T-helper 2 cell treated with Interferon-gamma antibody and Interleukin-4, amounts not matched to agents 5 μg/mL and 100 μg/mL, for 36 hours (primary cell): Measurements from ENCODE around the gene ASCC1.
"Not testable (repeated sequence)": the region's sequence is repeated elsewhere in the genome, so short reads cannot be mapped to it uniquely, and the experiment has no call there.

Experiments
- DNase-seq: peaks from one replicate; pipeline ENCODE4 v3.0.0; 2021; ENCODE audit warnings: low spot score
- H3K27ac Mint-ChIP-seq: one replicate; pipeline ENCODE4 v1.8.0; 2021; ENCODE audit warnings: mild to moderate bottlenecking, mixed read lengths
- H3K27me3 Mint-ChIP-seq: one replicate; pipeline ENCODE4 v1.8.0; 2021; ENCODE audit warnings: low read depth, mixed read lengths
- H3K36me3 Mint-ChIP-seq: one replicate; pipeline ENCODE4 v1.8.0; 2021; ENCODE audit warnings: low read depth, mixed read lengths
- H3K4me1 Mint-ChIP-seq: one replicate; pipeline ENCODE4 v1.8.0; 2021; ENCODE audit warnings: low read depth, mixed read lengths
- H3K4me3 Mint-ChIP-seq: one replicate; pipeline ENCODE4 v1.8.0; 2022; ENCODE audit warnings: mild to moderate bottlenecking, moderate library complexity, mixed read lengths
- H3K9me3 Mint-ChIP-seq: one replicate; pipeline ENCODE4 v1.8.0; 2021; ENCODE audit warnings: mixed read lengths

ASCC1 gene

GRCh38 chr10:72239409-72239808 is 23.3 kb upstream of the ASCC1 start:
- Mint-ChIP-seq H3K36me3 (peaks cover 23% of the 10 kb centered on the region), H3K27ac (no peak overlapping the region), H3K4me1 (peaks cover 28% of the 10 kb centered on the region), H3K27me3 (no peaks in the 10 kb centered on the region), H3K4me3 (no peak overlapping the region), H3K9me3 (no peaks in the 10 kb centered on the region)
- no peak for DNase-seq

- no peaks in the 10 kb centered on the region for H3K27me3 Mint-ChIP-seq
- no peak for DNase-seq
- no peaks in the 10 kb centered on the region for H3K9me3 Mint-ChIP-seq
- H3K27ac Mint-ChIP-seq = no peak overlapping the region
- peaks cover 24% of the 10 kb centered on the region for H3K4me1 Mint-ChIP-seq
- no peak overlapping the region for H3K4me3 Mint-ChIP-seq
- peaks cover 26% of the 10 kb centered on the region for H3K36me3 Mint-ChIP-seq
These were observed 22.5 kb upstream of the ASCC1 start for GRCh38 chr10:72238392-72239175.

GRCh38 chr10:72235544-72236279 is 19.6 kb upstream of the ASCC1 start:
- Mint-ChIP-seq H3K27ac (peak overlapping the region; percentile 24), H3K36me3 (peaks cover 40% of the 10 kb centered on the region), H3K4me3 (no peak overlapping the region), H3K4me1 (peaks cover 11% of the 10 kb centered on the region), H3K27me3 (no peaks in the 10 kb centered on the region), H3K9me3 (no peaks in the 10 kb centered on the region)
- DNase-seq = no peak

DNA sequence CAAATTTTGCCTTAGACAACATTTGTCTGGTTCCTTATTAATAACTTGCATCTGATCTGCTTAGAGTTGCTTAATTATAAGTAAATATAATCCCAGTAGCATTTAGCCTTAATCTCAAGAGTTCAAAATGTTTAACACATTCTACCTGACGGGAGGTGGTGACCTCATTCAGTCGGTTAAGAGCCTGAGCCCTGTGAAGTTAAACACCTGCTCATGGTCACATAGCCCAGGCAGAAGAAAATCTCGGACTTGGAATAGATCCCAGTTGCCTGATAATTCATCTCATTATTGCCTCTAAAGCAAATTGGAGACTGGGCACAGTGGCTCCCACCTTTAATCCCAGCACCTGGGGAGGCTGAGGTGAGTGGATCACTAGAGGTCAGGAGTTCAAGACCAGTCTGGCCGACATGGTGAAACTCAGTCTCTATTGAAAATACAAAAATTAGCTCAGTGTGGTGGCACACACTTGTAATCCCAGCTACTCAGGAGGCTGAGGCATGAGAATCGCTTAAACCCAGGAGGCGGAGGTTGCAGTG is 18.6 kb upstream of the ASCC1 start:
- Mint-ChIP-seq H3K27ac (no peak overlapping the region), H3K4me1 (peaks cover 11% of the 10 kb centered on the region), H3K36me3 (peaks cover 49% of the 10 kb centered on the region), H3K9me3 (no peaks in the 10 kb centered on the region), H3K4me3 (no peak overlapping the region), H3K27me3 (no peaks in the 10 kb centered on the region)
- DNase-seq = no peak

DNA sequence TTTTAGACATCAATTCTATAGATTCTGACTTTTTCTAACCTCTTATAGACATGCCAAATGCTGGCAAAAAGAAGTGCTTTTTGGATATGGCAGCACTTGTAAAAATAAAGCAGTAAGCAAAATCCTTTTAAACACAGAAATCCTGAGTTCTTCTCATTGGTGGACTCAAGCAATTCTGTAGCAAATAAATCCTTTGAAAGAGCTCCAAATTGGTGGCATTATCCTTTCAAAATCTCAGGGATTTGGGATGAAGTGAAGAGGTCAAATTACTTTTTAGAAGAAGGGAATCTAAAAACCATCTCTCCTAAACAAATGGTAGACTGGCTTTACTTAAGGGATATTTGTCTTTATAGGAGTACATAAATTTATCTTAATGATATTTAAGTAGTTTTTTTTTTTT is 17.5 kb upstream of the ASCC1 start:
- H3K27me3 Mint-ChIP-seq = no peaks in the 10 kb centered on the region
- H3K27ac Mint-ChIP-seq = no peak overlapping the region
- DNase-seq = no peak
- peaks cover 54% of the 10 kb centered on the region for H3K36me3 Mint-ChIP-seq
- H3K4me3 Mint-ChIP-seq = no peak overlapping the region
- H3K9me3 Mint-ChIP-seq = no peaks in the 10 kb centered on the region
- peaks cover 15% of the 10 kb centered on the region for H3K4me1 Mint-ChIP-seq

DNA sequence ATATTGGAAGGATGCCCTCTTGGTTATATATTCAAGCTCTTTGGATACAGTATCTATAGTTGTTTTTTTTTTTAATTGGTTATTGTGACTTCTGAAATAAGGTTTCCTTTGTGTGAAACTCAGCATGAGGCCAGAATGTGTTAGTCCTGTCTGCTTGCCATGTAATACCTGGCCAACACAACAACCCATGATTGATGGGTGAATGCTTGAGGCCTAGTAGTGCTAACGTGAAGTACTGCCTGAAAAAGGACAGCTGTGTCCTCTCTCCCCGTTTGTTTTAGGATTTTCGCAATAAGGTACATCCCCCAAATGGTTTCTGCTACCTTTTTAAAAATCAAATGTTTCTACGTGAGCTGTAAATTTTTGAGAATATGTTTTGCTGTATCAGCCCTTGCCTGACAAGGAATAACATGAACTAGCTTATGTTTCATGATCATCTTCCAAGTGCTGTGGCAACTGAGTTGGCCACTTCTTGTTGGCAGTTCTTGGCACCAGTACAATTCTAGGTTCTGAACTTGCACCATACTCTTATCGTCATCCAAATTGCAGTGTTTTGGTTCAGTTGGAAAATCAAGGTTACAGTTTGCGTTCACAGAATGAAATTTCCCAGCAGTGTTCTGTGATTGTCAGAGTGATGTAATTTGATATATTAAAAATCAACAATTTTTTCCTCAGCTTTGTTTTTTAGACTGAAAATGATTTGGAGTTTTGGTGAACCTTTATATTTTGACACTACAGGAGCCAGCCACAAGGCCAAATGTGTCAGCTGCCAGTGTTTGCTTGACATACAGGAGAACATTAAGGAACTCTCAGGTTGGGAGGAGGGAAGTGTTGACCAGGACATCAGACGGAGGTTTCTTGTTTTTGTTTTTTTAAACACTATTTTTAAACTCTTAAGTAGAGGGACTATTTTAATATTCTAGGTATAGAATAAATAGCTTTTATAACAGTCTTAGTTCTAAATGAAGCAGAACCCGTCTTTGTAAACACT is 13.5 kb upstream of the ASCC1 start:
- Mint-ChIP-seq H3K27me3 (no peaks in the 10 kb centered on the region), H3K27ac (peak overlapping the region; percentile 62), H3K4me1 (peaks cover 23% of the 10 kb centered on the region), H3K9me3 (no peaks in the 10 kb centered on the region), H3K36me3 (peaks cover 41% of the 10 kb centered on the region), H3K4me3 (no peak overlapping the region)
- DNase-seq = no peak

GRCh38 chr10:72228318-72228751 is 12.3 kb upstream of the ASCC1 start:
- Mint-ChIP-seq H3K4me3 (no peak overlapping the region), H3K4me1 (peaks cover 31% of the 10 kb centered on the region), H3K36me3 (peaks cover 44% of the 10 kb centered on the region), H3K9me3 (no peaks in the 10 kb centered on the region), H3K27me3 (no peaks in the 10 kb centered on the region), H3K27ac (no peak overlapping the region)
- no peak for DNase-seq

DNA sequence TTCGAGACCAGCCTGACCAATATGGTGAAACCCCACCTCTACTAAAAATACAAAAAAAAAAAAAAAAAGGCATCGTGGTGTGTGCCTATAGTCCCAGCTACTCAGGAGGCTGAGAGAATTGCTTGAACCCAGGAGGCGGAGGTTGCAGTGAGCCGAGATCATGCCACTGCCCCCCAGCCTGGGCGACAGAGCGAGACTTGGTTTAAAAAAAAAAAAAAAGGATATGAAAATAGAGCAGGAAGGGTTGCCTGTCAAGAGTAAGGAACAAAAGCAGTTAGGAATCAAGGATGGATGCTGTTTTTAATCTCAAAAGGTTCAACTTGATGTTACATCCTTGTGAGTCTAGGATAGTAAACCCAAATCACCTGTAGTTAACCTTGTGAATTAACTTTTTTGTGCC is 11.8 kb upstream of the ASCC1 start:
- no peaks in the 10 kb centered on the region for H3K27me3 Mint-ChIP-seq
- peaks cover 40% of the 10 kb centered on the region for H3K36me3 Mint-ChIP-seq
- DNase-seq = no peak
- no peak overlapping the region for H3K4me3 Mint-ChIP-seq
- H3K9me3 Mint-ChIP-seq = no peaks in the 10 kb centered on the region
- peaks cover 33% of the 10 kb centered on the region for H3K4me1 Mint-ChIP-seq
- H3K27ac Mint-ChIP-seq = no peak overlapping the region

DNA sequence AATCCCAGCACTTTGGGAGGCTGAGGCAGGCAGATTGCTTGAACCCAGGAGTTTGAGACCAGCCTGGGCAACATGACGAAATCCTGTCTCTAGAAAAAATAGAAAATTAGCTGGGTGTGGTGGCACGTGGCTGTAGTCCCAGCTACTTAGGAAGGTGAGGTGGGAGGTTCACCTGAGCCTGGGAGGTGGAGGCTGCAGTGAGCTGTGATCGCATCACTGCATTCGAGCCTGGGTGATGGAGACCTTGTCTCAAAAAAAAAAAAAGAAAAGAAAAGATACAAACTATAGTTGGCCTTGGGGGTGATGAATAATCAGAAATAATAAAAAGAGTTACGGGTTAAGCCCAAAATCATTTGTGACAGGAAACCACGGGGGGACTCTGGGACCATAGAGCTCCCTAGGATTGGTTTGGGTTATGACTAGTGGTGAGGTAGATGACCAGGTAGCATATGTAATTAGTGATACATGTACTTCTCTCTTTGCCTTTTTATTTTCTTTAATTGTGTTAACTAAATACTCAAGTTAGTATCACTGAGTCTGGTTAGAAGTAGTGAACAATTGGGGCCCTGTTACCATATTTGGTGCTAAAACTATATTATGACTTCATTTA is 10.4 kb upstream of the ASCC1 start:
- Mint-ChIP-seq H3K9me3 (no peaks in the 10 kb centered on the region), H3K4me1 (peaks cover 36% of the 10 kb centered on the region), H3K27ac (peak overlapping the region; percentile 2), H3K36me3 (peaks cover 41% of the 10 kb centered on the region), H3K27me3 (no peaks in the 10 kb centered on the region), H3K4me3 (no peak overlapping the region)
- DNase-seq = no peak

DNA sequence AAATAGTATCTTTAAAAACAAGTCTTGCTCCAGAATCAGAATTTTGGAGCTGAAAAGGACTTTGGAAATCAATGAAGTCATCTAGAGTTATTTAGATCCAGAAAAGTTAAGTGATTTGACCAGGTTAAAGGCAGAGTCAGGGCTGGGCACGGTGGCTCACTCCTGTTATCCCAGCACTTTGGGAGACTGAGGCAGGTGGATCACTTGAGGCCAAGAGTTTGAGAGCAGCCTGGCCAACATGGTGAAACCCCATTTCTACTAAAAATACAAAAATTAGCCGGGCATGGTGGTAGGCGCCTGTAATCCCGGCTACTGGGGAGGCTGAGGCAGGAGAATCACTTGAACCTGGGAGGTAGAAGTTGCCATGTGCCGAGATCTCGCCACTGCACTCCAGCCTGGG is 8.1 kb upstream of the ASCC1 start:
- peaks cover 33% of the 10 kb centered on the region for H3K4me1 Mint-ChIP-seq
- H3K27ac Mint-ChIP-seq = peak overlapping the region; percentile 60
- not testable (repeated sequence) for H3K9me3 Mint-ChIP-seq, DNase-seq, H3K4me3 Mint-ChIP-seq, H3K27me3 Mint-ChIP-seq
- H3K36me3 Mint-ChIP-seq = peaks cover 29% of the 10 kb centered on the region

- H3K4me3 Mint-ChIP-seq = peak overlapping the region; percentile 2
- DNase-seq = no peak
- H3K4me1 Mint-ChIP-seq = peaks cover 37% of the 10 kb centered on the region
- no peaks in the 10 kb centered on the region for H3K9me3 Mint-ChIP-seq
- H3K27me3 Mint-ChIP-seq = no peaks in the 10 kb centered on the region
- peaks cover 32% of the 10 kb centered on the region for H3K36me3 Mint-ChIP-seq
- H3K27ac Mint-ChIP-seq = peak overlapping the region; percentile 60
These were observed 7.6 kb upstream of the ASCC1 start for GRCh38 chr10:72223743-72224101.

DNA sequence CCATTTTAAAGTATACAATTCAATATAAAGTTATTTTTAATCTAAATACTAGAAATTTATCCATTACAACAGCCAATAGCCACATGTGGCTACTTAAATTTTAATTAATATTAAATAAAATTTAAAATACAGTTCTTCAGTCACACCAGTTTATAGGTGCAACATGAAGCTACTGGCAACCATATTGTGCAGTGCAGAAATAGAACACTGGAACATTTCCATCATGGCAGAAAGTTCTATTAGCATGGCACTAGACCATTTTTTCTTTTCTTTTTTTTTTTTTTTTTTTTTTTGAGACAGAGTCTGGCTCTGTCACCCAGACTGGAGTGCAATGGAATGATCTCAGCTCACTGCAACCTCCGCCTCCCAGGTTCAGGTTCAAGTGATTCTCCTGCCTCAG is 5.2 kb upstream of the ASCC1 start:
- Mint-ChIP-seq H3K27me3 (no peaks in the 10 kb centered on the region), H3K36me3 (peaks cover 33% of the 10 kb centered on the region), H3K4me3 (no peak overlapping the region), H3K27ac (no peak overlapping the region), H3K4me1 (peaks cover 39% of the 10 kb centered on the region), H3K9me3 (no peaks in the 10 kb centered on the region)
- no peak for DNase-seq

DNA sequence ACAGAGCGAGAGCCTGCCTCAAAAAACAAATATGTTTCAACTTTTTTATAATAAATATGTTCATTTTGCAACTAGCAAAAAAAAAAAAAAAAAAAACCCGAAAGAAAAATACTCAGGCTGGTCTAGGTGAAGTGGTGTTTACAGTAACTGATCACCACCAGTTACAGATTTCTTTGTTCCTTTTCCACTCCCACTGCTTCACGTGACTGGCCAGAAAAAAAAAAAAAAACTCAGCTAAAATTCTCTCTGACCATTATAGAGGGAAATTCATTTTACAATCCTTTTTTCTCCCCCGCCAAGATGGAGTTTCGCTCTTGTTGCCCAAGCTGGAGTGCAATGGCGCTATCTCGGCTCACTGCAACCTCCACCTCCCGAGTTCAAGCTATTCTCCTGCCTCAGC is 4.6 kb upstream of the ASCC1 start:
- peaks cover 39% of the 10 kb centered on the region for H3K4me1 Mint-ChIP-seq

More for the DNA sequence above, 4.6 kb upstream of the ASCC1 start:
- Mint-ChIP-seq H3K27ac (no peak overlapping the region), H3K4me3 (no peak overlapping the region), H3K27me3 (no peaks in the 10 kb centered on the region), H3K9me3 (no peaks in the 10 kb centered on the region), H3K36me3 (peaks cover 33% of the 10 kb centered on the region)
- DNase-seq = no peak
